AG20443 (cell line): Measurements from ENCODE around the gene EXOC6.
"Not testable (repeated sequence)": the region's sequence is repeated elsewhere in the genome, so short reads cannot be mapped to it uniquely, and the experiment has no call there.

Experiments
- DNase-seq: peaks from one replicate; pipeline ENCODE4 v3.0.0; 2012; ENCODE audit warnings: low spot score, mixed read lengths

Gene EXOC6

DNA sequence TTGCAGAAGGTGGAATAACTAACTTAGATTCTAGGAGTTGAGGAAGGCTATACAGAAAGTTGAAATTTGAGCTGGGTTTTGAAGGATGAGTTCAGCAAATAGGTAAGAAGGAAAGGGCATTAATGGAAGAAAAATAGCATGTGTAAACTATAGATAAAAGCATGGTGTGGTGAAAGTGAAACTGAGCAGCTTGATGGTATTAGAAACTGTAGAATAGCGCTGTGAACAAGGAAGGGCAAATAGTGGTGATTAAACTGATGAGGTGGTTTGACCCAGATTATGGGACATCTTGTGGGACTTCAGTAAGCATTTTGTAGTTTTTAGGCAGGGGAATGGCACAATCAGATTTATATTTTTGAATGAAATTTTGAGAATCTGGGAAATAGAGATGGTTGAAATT is 90.5 kb downstream of the EXOC6 start:
- DNase-seq, result no peak

DNA sequence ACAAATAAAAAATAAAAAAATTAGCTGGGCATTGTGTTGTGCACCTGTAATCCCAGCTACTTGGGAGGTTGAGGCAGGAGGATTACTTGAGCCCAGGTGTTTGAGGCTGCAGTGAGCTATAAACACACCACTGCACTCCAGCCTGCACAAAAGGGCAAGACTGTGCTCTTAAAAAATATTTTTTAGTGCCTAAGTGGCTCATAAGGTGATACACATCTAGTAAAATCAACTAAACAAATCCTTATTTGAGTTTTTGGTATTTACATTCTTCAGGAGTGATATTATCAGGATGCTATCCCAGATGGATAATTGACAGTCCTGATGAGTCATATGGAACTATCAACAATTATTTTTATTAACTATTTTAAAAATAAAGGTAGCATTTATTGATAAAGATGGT is 93.9 kb downstream of the EXOC6 start:
- DNase-seq, result no peak

DNA sequence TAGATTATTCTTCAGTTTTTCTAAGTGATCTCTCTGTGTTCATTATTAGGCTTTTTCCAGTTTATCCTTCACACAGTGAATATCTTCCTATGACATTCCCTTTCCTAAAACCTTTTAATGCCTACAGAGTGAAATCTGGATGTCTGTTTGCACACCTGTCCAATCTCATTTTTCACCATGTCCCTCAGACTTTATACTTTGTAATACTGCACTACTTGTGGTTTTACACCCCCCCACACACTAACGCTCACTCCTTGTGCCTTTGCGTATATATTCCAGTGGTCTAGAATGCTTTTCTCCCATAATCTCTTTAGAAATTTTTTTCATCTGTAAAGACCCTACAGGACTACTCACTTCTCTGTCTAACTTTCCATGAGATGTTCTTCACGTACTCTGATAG is 98.2 kb downstream of the EXOC6 start:
- no peak for DNase-seq

DNA sequence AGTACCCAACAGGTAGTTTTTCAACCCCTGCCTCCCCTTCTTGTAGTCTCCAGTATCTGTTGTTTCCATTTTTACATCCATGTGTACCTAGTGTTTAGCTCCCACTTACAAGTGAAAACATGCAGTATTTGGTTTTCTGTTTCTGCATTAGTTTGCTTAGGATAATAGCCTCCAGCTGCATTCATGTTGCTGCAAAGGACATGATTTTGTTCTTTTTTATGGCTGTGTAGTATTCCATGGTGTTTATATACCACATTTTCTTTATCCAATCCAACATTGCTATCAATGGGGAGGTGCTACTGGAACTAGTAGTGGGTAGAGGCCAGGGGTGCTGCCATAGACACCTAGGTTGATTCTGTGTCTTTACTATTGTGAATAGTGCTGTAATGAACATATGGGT is 104.3 kb downstream of the EXOC6 start:
- DNase-seq, result not testable (repeated sequence)

DNA sequence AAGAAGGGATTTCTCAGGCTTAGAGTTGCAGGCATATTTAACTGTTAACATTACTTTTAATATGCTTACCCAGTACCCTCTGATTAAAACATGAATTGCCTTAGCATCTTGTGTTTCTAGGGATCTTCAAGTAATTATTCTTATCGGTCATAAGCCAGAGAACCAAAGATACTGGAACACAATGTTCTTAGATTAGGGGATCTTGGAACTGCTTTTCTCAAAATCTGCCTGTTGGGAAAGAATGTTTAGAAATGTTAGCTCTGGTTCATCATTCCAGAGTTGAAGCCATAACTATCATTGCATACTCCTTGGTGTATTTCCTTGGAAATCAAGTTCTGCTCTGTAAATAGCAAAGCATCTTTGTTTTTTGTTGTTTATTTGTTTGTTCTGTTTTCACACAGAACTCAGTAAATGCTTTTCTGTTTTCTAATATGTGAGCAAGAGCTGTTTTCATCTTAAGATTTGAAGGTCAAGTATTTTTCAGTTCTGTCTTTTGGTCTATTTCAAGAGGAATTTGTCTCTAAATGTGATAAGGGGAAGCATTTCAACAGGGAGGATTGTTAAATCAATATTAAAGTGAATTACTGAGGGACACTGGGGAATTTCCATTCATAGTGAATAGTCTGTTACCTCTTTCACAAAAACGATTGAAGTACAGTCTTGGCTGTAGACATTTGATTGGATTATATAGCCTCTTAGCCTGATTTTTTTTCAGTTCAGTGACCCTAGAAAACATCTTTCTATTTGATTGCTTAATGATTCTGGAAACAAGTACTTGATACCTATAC is 109.1 kb downstream of the EXOC6 start:
- DNase-seq, result no peak

DNA sequence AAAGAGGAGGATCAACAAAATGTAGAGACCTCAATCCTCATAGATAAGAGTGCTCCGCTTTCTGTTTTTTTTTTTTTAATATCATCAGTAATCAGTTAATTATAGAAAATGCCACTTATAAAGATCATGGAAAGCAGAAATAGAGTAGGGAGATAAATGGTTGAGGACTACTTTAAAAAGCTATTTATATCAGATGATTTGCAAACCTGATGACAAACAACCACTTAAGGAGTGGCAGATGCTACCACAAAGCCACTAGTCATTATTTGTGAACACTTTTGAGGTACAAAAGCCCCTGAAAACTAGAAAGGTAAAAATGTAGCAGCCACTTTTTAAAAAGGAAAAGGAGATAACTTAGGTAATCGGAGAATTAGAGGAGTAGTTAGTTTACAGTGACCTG is 113.3 kb downstream of the EXOC6 start:
- DNase-seq, result no peak

DNA sequence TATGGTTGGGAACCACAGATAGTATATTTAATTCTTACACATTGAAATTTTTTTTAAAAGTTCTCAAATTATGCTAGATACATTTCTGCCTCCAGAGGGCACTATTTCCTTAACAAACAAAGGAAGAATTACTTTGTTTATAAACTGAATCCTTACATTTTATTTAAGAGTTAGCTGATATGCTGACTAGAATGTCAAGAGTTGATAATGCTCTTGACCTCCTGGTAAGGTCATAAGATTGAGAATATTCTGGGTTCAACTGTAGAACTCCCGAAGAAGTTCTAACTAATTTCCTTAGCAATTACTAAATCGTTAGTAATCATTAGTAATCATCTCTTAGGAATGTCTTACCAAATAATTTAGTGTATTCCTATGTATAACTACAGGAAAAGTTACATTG is 117.0 kb downstream of the EXOC6 start:
- peak; percentile 19 for DNase-seq

DNA sequence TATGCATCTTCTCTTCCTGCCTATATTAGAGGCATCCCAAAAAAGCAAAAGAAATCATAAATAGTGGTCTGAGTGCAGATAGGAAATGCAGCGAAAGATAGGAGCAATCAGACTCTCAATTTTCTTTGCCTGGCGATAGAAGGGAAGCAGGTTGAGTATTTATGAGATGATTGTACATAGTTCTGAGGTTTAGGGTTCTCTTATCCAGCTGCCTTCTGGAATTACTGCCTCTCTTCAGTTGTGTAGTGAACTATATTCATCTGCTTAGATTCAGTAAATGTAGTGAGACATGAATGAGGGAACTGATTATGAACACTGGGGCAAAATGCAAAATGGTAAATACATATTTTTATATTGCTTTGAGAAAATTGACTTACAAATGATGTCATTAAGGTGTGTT is 119.3 kb downstream of the EXOC6 start:
- no peak for DNase-seq

DNA sequence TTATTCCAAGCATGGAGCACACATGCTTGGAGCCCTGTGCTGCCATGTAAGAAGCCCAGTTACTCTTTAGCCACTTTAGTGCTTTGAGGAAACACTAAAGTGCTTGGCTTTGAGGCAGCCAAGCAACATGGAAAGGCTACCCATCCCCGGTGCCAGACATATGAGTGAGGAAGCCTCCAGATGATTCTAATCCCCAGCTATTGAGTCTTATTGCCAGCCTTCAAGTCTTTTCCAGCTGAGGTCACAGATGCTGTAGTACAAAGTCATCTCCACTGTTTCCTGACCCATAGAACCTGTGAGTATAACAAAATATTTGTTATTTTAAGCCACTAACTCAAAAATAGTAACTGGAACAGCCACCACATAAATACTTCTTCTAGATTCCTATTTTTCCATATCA is 120.8 kb downstream of the EXOC6 start:
- DNase-seq, result peak; percentile 55

DNA sequence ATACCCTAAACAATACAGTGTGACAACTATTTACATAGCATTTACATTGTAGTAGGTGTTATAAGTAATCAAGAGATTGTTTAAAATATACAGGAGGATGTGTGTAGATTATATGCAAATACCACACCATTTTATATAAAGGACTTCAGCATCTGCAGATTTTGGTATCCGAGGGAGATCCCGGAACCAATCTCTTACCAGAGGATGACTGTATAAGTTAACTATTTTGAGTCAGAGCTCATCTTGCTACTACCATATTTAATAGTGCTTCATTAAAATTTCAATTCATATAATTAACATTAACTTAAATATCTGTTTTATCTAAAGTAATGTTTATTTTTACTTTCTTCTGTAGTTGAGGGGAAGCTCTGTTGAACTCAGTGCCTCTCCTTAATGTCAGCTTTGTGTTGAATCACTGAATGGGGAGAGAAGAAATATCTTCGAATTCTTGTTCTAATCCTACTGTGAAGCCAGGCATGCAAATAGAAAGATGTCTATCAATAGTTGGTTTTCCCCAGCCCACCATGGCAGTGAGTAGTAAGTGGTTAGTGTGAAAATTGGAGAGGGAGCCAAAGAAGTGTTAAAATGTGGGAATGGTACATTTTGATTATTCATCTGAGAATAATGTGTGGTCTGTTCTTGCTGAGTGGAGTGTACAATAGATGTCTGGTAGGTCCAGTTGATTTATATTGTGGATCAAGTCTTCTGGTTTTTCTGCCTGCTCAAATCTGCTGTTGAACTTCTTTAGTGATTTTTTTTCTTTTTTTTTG is 122.2 kb downstream of the EXOC6 start:
- DNase-seq, result no peak

DNA sequence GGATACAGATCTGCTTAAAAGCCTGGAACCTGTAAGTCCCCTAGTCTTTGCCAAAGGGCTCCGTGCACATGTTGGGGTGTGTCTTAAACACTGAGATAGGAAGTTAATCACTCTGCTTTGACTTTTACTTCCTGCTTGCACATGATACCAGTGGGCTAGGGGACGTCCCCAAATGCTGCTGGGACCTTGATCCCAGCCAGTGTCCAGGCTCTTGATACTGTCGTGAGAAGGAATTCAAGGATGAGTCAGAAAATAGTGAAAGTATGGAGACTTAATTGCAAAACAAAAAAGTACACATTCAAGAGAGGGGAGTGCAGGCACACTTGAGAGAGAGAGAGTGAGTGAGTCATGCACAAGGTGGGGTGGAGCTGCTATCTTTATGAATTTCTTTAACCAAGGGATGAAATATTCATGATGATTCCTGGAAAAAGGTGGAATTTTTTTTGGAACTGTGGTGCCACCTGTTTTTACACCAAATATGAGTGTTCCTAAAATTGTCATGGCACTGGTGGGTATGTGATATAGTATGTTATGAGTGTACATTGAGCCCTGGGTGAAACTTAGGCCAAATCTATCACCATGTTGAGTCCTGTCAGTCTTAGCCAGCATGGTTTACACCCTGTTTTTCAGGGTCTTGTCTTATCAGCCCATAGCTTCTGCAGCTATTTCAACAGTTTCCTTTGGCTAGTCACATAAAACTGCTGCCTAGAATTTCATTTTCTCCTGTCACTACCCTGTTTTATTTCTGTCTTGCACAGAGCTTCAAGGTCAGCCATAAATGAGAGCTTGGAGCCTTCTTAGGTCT is 123.9 kb downstream of the EXOC6 start:
- DNase-seq, result peak; percentile 74

DNA sequence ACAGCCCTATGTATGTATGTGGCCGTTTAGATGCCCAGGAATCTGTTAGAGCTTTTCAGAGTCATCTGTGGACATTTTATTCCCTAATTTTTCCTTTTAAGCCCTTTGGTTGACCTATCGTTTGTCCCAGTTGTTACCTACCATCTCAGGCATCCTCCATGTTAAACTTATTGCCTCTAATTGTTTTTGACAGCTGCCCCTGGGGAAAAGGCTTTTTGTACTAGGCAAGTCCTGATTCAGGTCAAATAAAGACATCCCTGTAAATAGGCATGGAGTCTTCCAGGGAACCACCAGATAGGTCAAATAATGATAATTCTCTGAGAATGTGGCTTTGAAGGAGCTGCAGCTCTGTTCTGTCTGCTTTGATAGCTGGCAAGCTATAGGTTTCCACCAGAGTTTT is 124.6 kb downstream of the EXOC6 start:
- DNase-seq, result no peak

DNA sequence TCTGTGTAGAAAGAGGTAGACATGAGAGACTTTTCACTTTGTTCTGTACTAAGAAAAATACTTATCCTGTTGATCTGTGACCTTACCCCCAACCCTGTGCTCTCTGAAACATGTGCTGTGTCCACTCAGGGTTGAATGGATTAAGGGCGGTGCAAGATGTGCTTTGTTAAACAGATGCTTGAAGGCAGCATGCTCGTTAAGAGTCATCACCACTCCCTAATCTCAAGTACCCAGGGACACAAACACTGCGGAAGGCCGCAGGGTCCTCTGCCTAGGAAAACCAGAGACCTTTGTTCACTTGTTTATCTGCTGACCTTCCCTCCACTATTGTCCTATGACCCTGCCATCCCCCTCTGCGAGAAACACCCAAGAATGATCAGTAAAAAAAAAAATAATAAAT is 128.0 kb downstream of the EXOC6 start:
- not testable (repeated sequence) for DNase-seq

DNA sequence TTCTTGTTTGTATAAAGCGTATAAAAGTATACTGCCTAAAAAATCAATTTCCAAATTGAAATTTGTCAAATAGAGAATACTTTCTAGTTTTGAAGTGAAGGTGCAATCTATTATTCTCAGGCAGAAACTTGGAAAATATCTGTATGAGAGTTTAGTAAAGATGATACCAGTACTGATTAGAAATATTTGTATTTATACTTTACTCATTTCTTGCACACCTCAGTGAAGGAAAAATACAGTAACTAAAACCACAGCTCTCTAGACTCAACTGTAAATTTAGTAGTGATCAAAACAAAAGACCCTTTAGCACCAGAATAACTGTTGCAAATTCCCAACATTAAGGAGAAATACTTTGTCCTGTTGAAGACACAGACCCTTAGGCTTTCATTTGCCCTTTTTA is 140.9 kb downstream of the EXOC6 start:
- no peak for DNase-seq

DNA sequence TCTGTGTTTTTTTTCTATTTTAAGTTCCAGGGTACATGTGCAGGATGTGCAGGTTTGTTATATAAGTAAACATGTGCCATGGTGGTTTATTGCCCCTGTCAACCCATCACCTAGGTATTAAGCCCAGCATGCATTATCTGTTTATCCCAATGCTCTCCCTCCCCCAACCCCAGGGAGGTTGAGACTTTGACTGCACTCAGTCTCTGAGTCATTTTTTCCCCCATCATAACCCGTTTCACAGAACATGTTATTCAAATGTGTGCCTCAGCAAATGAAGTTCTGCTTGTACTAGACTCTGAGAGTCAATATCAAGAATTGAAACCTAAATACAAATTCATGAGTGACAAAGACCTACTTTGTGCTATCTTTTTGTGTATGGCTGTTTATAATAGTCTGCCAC is 142.3 kb downstream of the EXOC6 start:
- peak; percentile 10 for DNase-seq

DNA sequence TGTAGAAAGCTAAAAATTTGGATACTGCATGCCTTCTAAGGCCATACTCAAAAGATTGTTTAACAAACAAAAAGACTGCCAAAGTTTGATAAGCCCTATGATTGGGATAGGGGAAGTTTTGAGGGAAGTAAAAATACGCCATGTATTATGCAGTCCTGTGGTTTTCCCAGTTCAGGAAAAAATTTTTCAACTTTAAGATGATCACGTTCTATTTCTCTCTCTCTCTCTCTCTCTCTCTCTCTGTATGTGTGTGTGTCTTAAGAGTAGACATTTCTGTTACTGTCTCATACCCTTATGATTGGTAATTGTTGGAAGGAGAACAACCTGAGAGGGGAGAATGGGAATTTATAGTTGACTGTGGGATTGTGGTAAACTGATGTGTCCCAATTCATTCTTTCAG is 143.2 kb downstream of the EXOC6 start:
- no peak for DNase-seq

DNA sequence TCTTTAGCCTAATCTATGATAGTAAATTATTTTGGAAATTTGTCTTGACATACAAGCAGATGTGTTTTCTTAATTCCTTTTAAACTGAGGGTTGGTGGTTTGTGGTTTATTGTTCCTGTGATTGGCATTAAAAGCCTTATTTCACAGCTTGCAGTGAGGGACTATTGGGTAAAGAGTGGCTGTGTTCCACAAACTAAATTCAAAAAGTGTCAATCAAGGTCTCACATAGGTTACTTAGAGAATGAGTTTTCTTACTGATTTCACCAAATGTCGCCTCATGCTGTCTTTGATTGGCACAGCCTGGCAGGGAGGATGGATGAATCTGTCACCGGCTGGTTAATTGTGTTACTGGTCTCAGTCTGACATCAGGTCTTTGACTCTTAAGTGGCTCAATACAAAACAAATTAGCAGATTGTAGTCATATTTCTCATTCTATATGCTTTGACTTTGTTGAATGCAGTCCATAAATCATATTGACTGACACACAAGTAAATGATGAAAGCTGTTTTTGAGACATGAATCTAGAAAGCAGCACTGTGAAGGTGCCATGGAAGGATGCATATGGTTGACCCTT is 145.5 kb downstream of the EXOC6 start:
- DNase-seq, result no peak

DNA sequence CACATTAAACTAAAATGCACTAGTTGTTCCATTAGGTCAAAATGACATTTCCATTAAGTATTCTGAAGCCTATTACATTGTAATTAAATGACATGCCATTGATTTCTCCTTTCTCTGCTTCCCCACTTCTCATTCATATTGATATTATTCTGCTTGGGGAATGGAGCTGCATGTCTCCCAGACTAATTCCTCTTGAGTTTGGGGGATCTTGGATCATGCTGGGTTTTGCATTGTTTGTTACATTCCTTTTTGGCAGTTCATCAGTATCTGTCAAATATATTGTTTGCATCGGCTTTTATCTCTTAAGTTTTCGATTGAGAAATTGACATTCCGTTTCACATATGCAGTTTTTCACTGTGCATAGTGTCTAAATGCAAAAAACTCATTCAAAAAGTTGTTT is 147.2 kb downstream of the EXOC6 start:
- no peak for DNase-seq

DNA sequence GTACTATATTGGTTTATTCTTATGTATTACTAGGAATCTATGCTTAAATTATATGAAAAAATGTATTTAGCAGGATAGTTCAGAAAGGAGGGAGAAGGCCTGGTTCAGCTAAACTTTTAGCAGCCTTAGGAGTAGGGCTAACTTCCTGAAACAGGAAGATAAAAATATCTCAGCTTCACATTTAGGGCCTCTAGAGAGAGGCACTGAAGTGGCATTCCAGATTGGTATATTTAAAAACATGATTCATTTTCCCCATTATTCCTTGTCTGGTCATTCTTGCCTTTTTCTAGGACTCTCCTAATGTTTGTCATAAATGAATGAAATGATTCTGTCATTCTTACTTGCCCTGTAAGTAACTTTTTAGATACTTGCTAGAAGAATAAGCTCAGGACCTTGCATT is 149.3 kb downstream of the EXOC6 start:
- peak; percentile 7 for DNase-seq

DNA sequence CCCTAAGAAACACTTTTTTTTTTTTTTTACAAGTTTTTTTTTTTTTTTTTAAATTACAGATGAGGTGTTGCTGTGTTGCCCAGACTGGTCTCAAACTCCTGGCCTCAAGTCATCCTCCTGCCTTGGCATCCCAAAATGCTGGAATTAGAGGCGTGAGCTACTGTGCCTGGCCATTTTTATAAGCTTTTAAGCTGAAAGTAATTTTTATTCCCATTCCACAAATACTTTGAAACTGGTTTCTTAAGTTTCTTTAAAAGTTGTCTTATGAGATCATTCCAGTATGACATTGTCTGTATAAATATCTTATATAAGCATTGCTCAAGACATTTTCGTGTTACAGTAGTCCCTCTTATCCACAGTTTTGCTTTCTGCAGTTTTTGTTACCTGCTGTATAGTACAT is 150.9 kb downstream of the EXOC6 start:
- no peak for DNase-seq

DNA sequence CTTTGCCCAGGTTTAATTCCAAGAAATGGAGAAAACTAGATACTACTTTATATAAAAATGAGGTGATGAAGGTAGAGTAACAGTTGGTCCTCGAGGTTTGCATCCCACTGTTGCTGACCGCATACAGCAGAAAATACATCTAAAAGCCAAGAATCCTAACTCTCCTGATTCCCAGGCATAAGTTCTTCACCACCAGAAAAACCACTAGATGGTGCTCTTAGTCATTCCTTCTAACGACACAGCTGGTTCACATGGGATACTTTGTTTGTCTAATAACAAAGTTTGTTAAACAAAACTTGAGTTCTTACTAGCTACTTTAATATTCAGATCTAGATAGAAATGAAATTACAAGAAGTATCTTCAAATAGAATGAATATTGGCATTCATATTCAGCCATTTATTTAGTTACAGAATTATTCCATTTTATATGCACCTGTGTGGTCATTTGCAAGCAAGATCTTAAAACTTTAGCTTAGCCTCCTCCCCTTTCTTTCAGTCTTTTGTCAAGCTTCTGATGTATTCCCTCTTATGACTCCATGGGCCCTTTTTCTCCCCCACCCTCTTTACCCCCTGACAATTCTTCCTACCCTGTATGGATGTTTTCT is 158.2 kb downstream of the EXOC6 start:
- peak; percentile 61 for DNase-seq

DNA sequence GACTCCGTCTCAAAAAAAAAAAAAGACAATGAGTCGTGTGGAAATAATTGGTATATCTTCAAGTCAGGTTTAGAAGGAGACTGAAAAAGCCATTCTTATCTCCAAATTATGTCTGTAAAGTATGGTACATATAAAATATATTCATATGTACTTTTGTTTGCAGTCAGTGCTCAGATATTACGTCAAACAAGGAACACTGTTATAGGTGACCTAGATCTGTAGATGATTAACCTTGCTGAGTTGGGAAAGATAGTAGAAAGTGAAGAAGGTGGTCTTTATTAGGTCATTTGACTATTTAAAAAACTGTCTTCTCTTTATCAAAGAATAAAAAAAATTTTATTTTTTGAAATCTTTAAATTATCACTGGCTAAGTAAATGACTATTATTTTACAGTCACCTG is 167.4 kb downstream of the EXOC6 start:
- DNase-seq, result no peak
